Measurements from ENCODE around the gene LNX2.

GRCh38 chr13:27516103-27516502, 104.2 kb downstream of the LNX2 start:
- TF ChIP-seq POLR2AphosphoS5 (IDR thresholded peaks at IDR 0.05) (no peak), POLR2A (IDR thresholded peaks at IDR 0.05) (no peak)

All from breast epithelium (tissue), 3 donors.